Stimulated activated naive CD8-positive, alpha-beta T cell treated with anti-CD3 and anti-CD28 coated beads, Interleukin-15, amount 100 ng/mL, for 72 hours (primary cell): ENCODE data around the gene FRYL.
A peak's percentile ranks its signal among the peaks of the same experiment; 100 is the strongest.
"Not testable (repeated sequence)": the region's sequence is repeated elsewhere in the genome, so short reads cannot be mapped to it uniquely, and the experiment has no call there.

Experiments
- ATAC-seq: fragments of 150-1000 bp; cut with Tn5 transposase; 2 replicates; pipeline ENCODE4 v1.10.0; 2021; ENCODE audit warnings: mild to moderate bottlenecking, moderate library complexity
- DNase-seq, 2 donors: peaks; one replicate each; pipeline ENCODE4 v3.0.0; 2021 to 2022
- H3K27ac Mint-ChIP-seq, 2 donors: one replicate each; pipeline ENCODE4 v1.8.0; 2022; ENCODE audit warnings: mild to moderate bottlenecking in 2 of 2, mixed read lengths in 2 of 2, moderate library complexity in 2 of 2
- H3K27me3 Mint-ChIP-seq: one replicate; pipeline ENCODE4 v1.8.0; 2022; ENCODE audit warnings: mixed read lengths
- H3K4me1 Mint-ChIP-seq: one replicate; pipeline ENCODE4 v1.8.0; 2022; ENCODE audit warnings: mild to moderate bottlenecking, mixed read lengths
- H3K4me3 Mint-ChIP-seq, 2 donors: one replicate each; pipeline ENCODE4 v1.8.0; 2022; ENCODE audit warnings: mild to moderate bottlenecking in 2 of 2, mixed read lengths in 2 of 2, moderate library complexity in 1 of 2
- H3K9me3 Mint-ChIP-seq, 2 donors: one replicate each; pipeline ENCODE4 v1.8.0; 2022; ENCODE audit warnings: mixed read lengths in 2 of 2

FRYL gene

DNA sequence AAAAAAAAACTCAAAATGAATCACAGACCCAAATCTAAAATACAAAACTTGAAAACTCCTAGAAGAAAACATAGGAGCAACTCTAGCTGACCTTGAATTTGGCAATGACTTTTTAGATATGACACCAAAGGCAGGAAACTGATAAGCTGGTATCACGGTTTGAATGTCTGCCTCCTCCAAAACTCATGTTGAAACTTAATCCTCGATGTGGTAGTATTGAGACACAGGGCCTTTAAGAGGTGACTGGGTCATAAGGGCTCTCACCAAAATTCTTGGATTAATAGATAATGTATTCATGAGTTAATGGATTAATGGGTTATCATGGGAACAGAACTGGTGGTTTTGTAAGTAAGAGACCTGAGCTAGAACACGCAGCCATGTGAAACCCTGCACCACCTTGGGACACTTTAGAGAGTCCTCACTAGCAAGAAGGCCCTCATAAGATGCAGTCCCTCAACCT lies 40.5 kb downstream of the FRYL start:
- DNase-seq (no peak), ATAC-seq (peak; percentile 76)
- Mint-ChIP-seq H3K27ac (no peak overlapping the region), H3K27me3 (no peaks in the 10 kb centered on the region), H3K9me3 (no peaks in the 10 kb centered on the region), H3K4me3 (no peak overlapping the region), H3K4me1 (peaks cover 82% of the 10 kb centered on the region)

DNA sequence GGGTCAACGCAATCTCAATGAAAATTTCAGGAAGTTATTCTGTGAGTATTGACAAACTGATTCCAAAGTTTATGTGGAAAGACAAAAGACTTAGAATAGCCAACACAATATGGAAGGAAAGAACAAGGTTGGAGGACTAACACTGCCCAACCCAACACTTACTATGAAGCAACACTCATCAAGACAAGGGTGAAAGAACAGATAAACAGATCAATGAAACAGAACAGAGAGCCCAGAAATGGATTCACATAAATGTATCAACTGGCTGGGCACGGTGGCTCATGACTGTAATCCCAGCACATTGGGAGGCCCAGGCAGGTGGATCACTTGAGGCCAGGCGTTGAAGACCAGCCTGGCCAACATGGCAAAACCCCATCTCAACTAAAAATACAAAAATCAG lies 41.2 kb downstream of the FRYL start:
- Mint-ChIP-seq H3K4me1 (peaks cover 81% of the 10 kb centered on the region), H3K4me3 (peak overlapping the region in 1 of 2 donors; percentile 9), H3K27ac (no peak overlapping the region), H3K27me3 (no peaks in the 10 kb centered on the region), H3K9me3 (no peaks in the 10 kb centered on the region)
- ATAC-seq (no peak), DNase-seq (no peak)

DNA sequence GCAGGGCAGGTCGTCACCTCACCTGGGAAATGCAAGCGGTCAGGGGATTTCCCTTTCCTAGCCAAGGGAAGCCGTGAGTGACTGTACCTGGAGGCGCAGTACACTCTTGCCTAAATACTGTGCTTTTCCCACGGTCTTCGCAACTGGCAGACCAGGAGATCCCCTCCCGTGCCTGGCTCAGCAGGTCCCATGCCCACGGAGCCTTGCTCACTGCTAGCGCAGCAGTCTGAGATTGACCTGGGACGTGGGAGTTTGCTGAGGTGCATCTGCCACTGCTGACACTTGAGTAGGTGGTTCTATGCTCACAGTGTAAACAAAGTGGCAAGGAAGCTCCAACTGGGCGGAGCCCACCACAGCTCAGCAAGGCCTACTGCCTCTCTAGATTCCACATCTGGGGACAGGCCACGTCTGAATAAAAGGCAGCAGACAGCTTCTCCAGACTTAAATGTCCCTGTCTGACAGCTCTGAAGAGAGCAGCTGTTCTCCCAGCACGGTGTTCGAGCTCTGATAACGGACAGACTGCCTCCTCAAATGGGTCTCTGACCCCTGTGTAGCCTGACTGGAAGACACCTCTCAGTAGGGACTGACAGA lies 51.1 kb downstream of the FRYL start:
- Mint-ChIP-seq H3K4me3 (peak overlapping the region; percentile 58 to 74), H3K27ac (peak overlapping the region in 1 of 2 donors; percentile 61), H3K4me1 (peaks cover 83% of the 10 kb centered on the region)
- ATAC-seq (peak; percentile 82), DNase-seq (peak in 1 of 2 donors; percentile 39)
- not testable (repeated sequence) for H3K27me3 Mint-ChIP-seq, H3K9me3 Mint-ChIP-seq

DNA sequence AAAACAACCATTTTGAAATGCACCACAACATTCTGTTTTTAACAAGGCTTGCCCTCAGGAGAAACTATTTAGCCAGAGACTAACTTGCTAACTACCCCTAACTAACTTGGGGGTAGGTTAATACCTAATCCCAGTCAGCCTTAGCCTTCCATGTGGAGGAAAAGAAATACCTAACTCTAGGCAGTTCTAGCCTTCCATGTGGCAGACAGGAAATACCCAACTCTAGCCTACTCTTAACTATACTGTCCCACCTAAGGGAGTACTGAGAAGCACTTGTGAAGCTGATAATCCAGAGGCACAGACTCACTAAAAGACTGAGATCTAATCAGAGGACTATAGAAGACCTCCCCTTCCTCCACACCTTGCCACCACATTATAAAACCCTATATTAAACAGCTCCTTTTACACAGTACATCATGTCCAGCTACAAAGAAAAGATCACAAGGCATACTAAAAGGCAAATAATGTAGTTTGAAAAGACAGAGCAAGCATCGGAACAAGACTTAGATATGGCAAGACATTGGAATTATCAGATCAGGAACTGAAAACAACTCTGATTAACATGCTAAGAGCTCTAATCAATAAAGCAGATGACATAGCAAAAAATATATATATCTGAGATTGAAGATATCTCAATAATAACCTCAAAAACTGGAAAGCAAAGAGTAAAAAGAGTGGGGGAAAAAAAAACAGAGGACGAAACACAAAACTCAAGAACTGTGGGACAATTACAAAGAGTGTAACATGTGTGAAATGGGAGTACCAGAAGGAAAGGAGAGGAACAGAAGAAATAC lies 52.2 kb downstream of the FRYL start:
- H3K27me3 Mint-ChIP-seq: no peaks in the 10 kb centered on the region
- no peak overlapping the region for H3K27ac Mint-ChIP-seq
- DNase-seq: no peak
- H3K9me3 Mint-ChIP-seq: peaks cover 5 to 6% of the 10 kb centered on the region in 2 donors
- peak overlapping the region in 1 of 2 donors; percentile 74 for H3K4me3 Mint-ChIP-seq
- no peak for ATAC-seq
- H3K4me1 Mint-ChIP-seq: peaks cover 86% of the 10 kb centered on the region

- Mint-ChIP-seq H3K27ac (no peak overlapping the region), H3K4me1 (peaks cover 83% of the 10 kb centered on the region), H3K4me3 (no peak overlapping the region)
Measured at GRCh38 chr4:48725414-48725813, 54.7 kb downstream of the FRYL start.

DNA sequence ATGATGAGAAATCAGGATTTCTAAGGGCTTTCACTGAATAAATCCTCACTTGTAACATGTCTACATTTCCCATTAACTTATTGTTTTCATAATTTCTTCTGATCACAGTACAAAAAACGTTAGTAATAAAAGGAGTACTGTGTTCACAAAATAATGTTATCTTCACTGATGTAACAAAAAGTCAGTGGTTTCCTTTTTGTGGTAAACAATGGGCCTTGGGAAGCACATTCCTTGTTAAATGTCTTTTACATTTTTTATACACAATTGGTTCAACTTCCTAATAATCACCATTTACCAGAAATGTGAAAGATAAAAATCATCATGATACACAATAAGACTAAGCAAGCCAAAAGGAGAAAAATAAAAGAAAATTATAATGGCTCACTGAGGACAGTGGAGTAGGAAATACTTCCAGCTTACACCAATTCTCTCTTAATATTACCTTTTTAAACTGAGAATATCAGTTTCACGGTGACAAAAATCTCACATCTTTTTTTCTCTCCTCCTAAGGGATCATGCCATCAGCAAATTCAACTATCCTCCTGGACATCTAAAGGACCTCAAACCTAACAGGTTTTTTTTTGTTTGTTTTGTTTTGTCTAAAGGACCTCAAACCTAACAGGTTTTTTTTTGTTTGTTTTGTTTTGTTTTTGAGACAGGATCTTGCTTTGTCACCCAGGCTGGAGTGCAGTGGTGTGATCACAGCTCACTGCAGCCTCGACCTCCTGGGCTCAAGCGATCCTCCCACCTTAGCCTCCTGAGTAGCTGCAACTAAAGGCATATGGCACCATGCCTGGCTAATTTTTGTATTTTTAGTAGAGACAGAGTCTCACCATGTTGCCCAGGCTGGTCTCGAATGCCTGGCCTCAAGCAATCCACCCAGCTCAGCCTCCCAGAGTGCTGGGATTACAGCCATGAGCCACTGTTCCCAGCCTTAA lies 57.3 kb downstream of the FRYL start:
- Mint-ChIP-seq H3K4me1 (peaks cover 58% of the 10 kb centered on the region), H3K4me3 (no peak overlapping the region), H3K27me3 (no peaks in the 10 kb centered on the region), H3K9me3 (peaks cover 5% of the 10 kb centered on the region in 2 donors), H3K27ac (no peak overlapping the region)
- no peak for DNase-seq
- ATAC-seq: no peak

More at GRCh38 chr4:48725414-48725813, 54.7 kb downstream of the FRYL start:
- no peak for ATAC-seq
- peaks cover 4 to 8% of the 10 kb centered on the region in 2 donors for H3K9me3 Mint-ChIP-seq
- H3K27me3 Mint-ChIP-seq: no peaks in the 10 kb centered on the region
- DNase-seq: no peak

DNA sequence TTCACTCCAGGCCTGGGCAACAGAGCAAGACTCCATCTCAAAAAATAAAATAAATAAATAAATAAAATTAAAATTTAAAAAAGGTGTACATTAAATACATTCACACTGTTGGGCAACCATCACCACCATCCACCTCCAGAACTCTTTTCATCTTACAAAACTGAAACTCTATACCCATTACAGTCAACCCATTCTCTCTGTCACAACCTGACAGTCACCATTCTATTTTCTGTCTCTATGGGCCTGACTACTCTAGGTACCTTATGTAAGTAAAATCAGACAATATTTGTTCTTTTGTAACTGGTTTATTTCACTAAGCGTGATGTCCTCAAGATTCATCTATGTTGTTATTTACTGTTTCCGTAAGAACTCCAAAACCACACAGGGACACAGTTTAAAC lies 59.6 kb downstream of the FRYL start:
- Mint-ChIP-seq H3K4me1 (peaks cover 34% of the 10 kb centered on the region), H3K4me3 (no peak overlapping the region)

GRCh38 chr4:48718818-48719465 lies 61.1 kb downstream of the FRYL start:
- Mint-ChIP-seq H3K9me3 (peaks cover 5% of the 10 kb centered on the region in 2 donors), H3K27ac (no peak overlapping the region), H3K4me1 (peaks cover 24% of the 10 kb centered on the region), H3K27me3 (no peaks in the 10 kb centered on the region), H3K4me3 (no peak overlapping the region)
- DNase-seq: no peak
- ATAC-seq: no peak

More for the DNA sequence above, 59.6 kb downstream of the FRYL start:
- ATAC-seq: peak; percentile 79
- Mint-ChIP-seq H3K27me3 (no peaks in the 10 kb centered on the region), H3K9me3 (peaks cover 5% of the 10 kb centered on the region in 2 donors), H3K27ac (no peak overlapping the region)
- no peak for DNase-seq

DNA sequence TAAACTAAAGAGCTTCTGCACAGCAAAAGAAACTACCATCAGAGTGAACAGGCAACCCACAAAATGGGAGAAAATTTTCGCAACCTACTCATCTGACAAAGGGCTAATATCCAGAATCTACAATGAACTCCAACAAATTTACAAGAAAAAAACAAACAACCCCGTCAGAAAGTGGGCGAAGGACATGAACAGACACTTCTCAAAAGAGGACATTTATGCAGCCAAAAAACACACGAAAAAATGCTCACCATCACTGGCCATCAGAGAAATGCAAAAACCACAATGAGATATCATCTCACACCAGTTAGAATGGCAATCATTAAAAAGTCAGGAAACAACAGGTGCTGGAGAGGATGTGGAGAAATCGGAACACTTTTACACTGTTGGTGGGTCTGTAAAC lies 63.8 kb downstream of the FRYL start:
- not testable (repeated sequence) for ATAC-seq, H3K27me3 Mint-ChIP-seq, H3K9me3 Mint-ChIP-seq, DNase-seq, H3K4me3 Mint-ChIP-seq, H3K27ac Mint-ChIP-seq
- H3K4me1 Mint-ChIP-seq: peaks cover 29% of the 10 kb centered on the region

GRCh38 chr4:48710446-48711209 lies 69.5 kb downstream of the FRYL start:
- Mint-ChIP-seq H3K4me1 (peaks cover 44% of the 10 kb centered on the region), H3K27me3 (no peaks in the 10 kb centered on the region), H3K4me3 (no peak overlapping the region), H3K9me3 (no peaks in the 10 kb centered on the region), H3K27ac (no peak overlapping the region)
- no peak for ATAC-seq
- DNase-seq: no peak

DNA sequence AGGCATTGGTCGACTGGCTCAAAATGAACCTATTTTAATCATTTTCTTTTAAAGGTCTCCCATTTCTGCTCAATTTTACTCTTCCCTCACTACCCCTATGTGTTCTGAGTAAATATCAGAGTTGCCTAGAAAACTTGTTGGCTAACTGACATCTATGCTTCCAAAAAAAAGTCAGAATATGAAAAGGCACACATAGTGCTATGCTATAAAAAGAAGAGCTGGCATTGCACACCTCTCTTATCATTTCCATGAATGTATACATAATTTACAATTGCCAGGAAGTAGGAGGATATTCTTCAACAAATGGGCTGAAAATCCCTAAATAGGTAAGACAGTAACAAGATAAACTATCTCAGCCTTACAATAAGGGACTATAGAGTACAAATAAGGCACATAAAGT lies 70.2 kb downstream of the FRYL start:
- Mint-ChIP-seq H3K27me3 (no peaks in the 10 kb centered on the region), H3K9me3 (no peaks in the 10 kb centered on the region), H3K27ac (no peak overlapping the region), H3K4me1 (peaks cover 46% of the 10 kb centered on the region), H3K4me3 (no peak overlapping the region)
- ATAC-seq (no peak), DNase-seq (no peak)

- ATAC-seq: no peak
- H3K4me1 Mint-ChIP-seq: peaks cover 47% of the 10 kb centered on the region
- H3K27me3 Mint-ChIP-seq: no peaks in the 10 kb centered on the region
- DNase-seq: no peak
- H3K27ac Mint-ChIP-seq: no peak overlapping the region
- H3K9me3 Mint-ChIP-seq: no peaks in the 10 kb centered on the region
- no peak overlapping the region for H3K4me3 Mint-ChIP-seq
Measured at GRCh38 chr4:48708610-48709009, 71.5 kb downstream of the FRYL start.

- ATAC-seq (peak; percentile 80), DNase-seq (no peak)
- Mint-ChIP-seq H3K4me1 (peaks cover 37% of the 10 kb centered on the region), H3K9me3 (no peaks in the 10 kb centered on the region), H3K27me3 (no peaks in the 10 kb centered on the region), H3K27ac (no peak overlapping the region), H3K4me3 (no peak overlapping the region)
Measured at GRCh38 chr4:48706736-48707135, 73.3 kb downstream of the FRYL start.

DNA sequence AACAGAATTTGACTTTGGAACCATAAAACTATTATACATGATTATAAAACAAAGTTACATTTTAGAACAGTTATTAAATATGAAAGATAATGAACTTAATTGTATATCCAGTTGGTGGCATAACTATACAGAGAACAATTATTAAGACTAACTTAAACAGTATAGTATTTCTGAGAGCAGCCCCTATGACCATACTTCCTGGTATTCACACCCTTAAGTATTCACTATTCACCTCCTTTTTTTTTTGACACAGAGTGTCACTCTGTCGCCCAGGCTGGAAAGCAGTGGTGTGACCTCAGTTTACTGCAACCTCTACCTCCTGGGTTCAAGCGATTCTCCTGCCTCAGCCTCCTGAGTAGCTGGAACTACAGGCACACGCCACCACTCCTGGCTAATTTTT lies 74.5 kb downstream of the FRYL start:
- no peaks in the 10 kb centered on the region for H3K27me3 Mint-ChIP-seq
- peaks cover 38% of the 10 kb centered on the region for H3K4me1 Mint-ChIP-seq
- DNase-seq (no peak), ATAC-seq (no peak)
- H3K27ac Mint-ChIP-seq: no peak overlapping the region
- H3K4me3 Mint-ChIP-seq: no peak overlapping the region
- H3K9me3 Mint-ChIP-seq: no peaks in the 10 kb centered on the region
